ENCODE measurements around the gene ZNF514. TPM values are rescaled to one million over a fixed set of nuclear protein-coding genes. Genes with fewer than 3 reads are reported as not detected.
A peak's percentile ranks its signal among the peaks of the same experiment; 100 is the strongest.

Gene ZNF514
- total and polyA plus RNA-seq, 4 donors = 5.0 to 38.4 (median 12.9) TPM

DNA sequence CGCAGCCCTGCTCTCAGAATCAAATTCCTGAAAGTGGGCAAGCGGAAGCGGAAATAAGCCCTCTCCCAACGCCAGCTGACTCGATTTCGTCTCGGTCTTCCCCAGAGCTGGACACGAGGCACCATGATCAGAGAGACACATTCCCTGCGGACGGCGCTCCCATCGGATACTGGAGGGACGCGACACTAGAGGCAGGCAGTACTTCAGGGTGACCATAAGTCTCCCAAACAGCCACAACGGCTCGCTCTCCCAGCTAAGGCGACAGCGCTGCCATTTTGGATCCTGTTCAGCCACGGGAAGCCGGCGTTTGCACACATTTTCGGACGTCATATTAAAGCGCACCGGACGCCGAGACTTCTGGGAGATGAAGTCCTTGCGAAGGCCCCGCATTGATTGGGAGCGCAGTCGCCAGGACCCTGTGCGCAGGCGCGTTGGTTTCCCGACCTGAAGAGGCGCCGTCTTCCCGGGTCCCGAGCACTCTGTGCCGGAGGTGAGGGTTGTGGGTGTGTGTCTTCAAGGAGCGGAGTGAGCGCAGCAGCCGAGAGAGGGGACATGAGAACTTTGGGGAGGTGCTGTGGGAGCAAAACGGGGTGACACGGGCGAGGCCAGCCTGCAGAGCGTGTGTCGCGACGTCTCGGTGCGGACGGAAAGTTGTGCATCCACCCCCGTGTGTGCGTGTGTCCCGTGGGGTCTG, 5.9 kb upstream of the ZNF514 start, which contains the start of gene ZNF2:
Gene ZNF2, plus strand, starts transcription at position 439 of the 694 bp plus-strand sequence. CDS start 10,418 bp downstream, outside the sequence.
- Histone ChIP-seq H3K4me3 (peak within 1 kb of the TSS; percentile 89), H3K27me3 (ENCODE audit: control insufficient read depth in 3 of 3, insufficient read depth in 3 of 3, low read length in 2 of 3) (no peaks in the 10 kb centered on the region), H3K9me3 (ENCODE audit: control insufficient read depth in 4 of 4, insufficient read depth in 3 of 4, low read length in 3 of 4) (no peaks in the 10 kb centered on the region), H3K4me1 (ENCODE audit: control insufficient read depth in 5 of 5, insufficient read depth in 5 of 5, low read length in 5 of 5) (peaks cover 0 to 19% (median 10%) of the 10 kb centered on the region in 5 donors), H3K9ac (ENCODE audit: insufficient read depth in 1 of 2, low read length in 2 of 2) (peak within 1 kb of the TSS; percentile 72 to 95), H3K27ac (ENCODE audit: low read depth in 1 of 2, low read length in 1 of 2) (peak within 1 kb of the TSS; percentile 92 to 99), H3K36me3 (ENCODE audit: control insufficient read depth in 4 of 4, insufficient read depth in 4 of 4, low read length in 4 of 4) (peaks cover 0 to 4% (median 0%) of the 10 kb centered on the region in 4 donors)
- ATAC-seq (ENCODE audit: insufficient read depth, low FRiP score) (peak; percentile 98), DNase-seq (peak; percentile 98 to 99 (median 99))
- WGBS, 2 donors = 0% methylated on average over 56 of the region's 56 CpGs
- TF ChIP-seq, protein P1, sequence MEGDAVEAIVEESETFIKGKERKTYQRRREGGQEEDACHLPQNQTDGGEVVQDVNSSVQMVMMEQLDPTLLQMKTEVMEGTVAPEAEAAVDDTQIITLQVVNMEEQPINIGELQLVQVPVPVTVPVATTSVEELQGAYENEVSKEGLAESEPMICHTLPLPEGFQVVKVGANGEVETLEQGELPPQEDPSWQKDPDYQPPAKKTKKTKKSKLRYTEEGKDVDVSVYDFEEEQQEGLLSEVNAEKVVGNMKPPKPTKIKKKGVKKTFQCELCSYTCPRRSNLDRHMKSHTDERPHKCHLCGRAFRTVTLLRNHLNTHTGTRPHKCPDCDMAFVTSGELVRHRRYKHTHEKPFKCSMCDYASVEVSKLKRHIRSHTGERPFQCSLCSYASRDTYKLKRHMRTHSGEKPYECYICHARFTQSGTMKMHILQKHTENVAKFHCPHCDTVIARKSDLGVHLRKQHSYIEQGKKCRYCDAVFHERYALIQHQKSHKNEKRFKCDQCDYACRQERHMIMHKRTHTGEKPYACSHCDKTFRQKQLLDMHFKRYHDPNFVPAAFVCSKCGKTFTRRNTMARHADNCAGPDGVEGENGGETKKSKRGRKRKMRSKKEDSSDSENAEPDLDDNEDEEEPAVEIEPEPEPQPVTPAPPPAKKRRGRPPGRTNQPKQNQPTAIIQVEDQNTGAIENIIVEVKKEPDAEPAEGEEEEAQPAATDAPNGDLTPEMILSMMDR (IDR thresholded peaks at IDR 0.05; ENCODE audit: control extremely low read depth, extremely low read depth) = no peak

DNA sequence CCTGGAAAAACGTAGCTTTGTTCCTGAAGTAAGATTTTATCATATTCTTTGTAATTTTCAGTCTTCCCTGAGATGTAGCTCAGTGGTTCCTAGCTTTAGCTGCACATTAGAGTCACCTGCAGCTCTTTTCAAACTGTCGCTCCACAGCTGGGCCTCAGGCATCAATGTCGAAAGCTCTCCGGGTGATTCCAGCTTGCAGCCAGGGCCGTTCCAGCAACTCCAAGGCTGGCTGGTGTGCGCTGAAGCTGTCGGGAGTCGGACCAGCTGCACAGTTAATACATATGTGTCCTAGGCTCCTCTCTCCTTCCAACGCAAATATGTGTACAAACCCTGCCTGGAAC, 5.4 kb upstream of the ZNF514 start:
- peak; percentile 15 for ATAC-seq (ENCODE audit: insufficient read depth, low FRiP score)

GRCh38 chr2:95158891-95159619, 593 bp downstream of the ZNF514 start:
- H3K4me3 ChIP-seq = peak overlapping the region; percentile 66
- peaks cover 0 to 15% (median 4%) of the 10 kb centered on the region in 5 donors for H3K4me1 ChIP-seq (ENCODE audit: control insufficient read depth in 5 of 5, insufficient read depth in 5 of 5, low read length in 5 of 5)
- H3K9me3 ChIP-seq (ENCODE audit: control insufficient read depth in 4 of 4, insufficient read depth in 3 of 4, low read length in 3 of 4) = peaks cover 0 to 11% (median 8%) of the 10 kb centered on the region in 4 donors
- peak overlapping the region; percentile 45 to 63 for H3K9ac ChIP-seq (ENCODE audit: insufficient read depth in 1 of 2, low read length in 2 of 2)
- 1 to 2% methylated on average over 50 to 58 of the region's 58 CpGs for WGBS, 2 donors
- peak overlapping the region; percentile 73 to 90 for H3K27ac ChIP-seq (ENCODE audit: low read depth in 1 of 2, low read length in 1 of 2)
- peaks cover 6 to 30% (median 18%) of the 10 kb centered on the region in 4 donors for H3K36me3 ChIP-seq (ENCODE audit: control insufficient read depth in 4 of 4, insufficient read depth in 4 of 4, low read length in 4 of 4)
- peak; percentile 50 to 57 (median 54) for DNase-seq
- no peaks in the 10 kb centered on the region for H3K27me3 ChIP-seq (ENCODE audit: control insufficient read depth in 3 of 3, insufficient read depth in 3 of 3, low read length in 2 of 3)
- TF ChIP-seq, protein P1 (IDR thresholded peaks at IDR 0.05; ENCODE audit: control extremely low read depth, extremely low read depth) = no peak
- ATAC-seq (ENCODE audit: insufficient read depth, low FRiP score) = peak; percentile 72

More for the DNA sequence above, 5.4 kb upstream of the ZNF514 start:
- WGBS, 2 donors = 0 to 1% methylated on average over 9 of the region's 9 CpGs
- Histone ChIP-seq H3K4me1 (ENCODE audit: control insufficient read depth in 5 of 5, insufficient read depth in 5 of 5, low read length in 5 of 5) (peaks cover 2 to 19% (median 10%) of the 10 kb centered on the region in 5 donors), H3K9me3 (ENCODE audit: control insufficient read depth in 4 of 4, insufficient read depth in 3 of 4, low read length in 3 of 4) (no peaks in the 10 kb centered on the region), H3K27ac (ENCODE audit: low read depth in 1 of 2, low read length in 1 of 2) (peak overlapping the region; percentile 92 to 99), H3K4me3 (peak overlapping the region; percentile 89), H3K36me3 (ENCODE audit: control insufficient read depth in 4 of 4, insufficient read depth in 4 of 4, low read length in 4 of 4) (peaks cover 0 to 4% (median 0%) of the 10 kb centered on the region in 4 donors), H3K9ac (ENCODE audit: insufficient read depth in 1 of 2, low read length in 2 of 2) (peak overlapping the region; percentile 72 to 95), H3K27me3 (ENCODE audit: control insufficient read depth in 3 of 3, insufficient read depth in 3 of 3, low read length in 2 of 3) (no peaks in the 10 kb centered on the region)
- DNase-seq = no peak
- TF ChIP-seq, protein P1 (IDR thresholded peaks at IDR 0.05; ENCODE audit: control extremely low read depth, extremely low read depth) = no peak

Measured in lung (tissue), 12 donors.